AG04449 (cell line): ENCODE results near the gene HERPUD2.

ENCODE experiments used
- CTCF ChIA-PET: fragments of 350-600 bp; formaldehyde crosslinking; extraction: SDS; loops from one replicate; lab custom pipeline; 2021; ENCODE audit warnings: antibody characterized with exemption; lab: Yijun Ruan, JAX
- POLR2A ChIA-PET: fragments of 400-600, 350-600 bp; formaldehyde crosslinking; extraction: SDS; loops from one replicate; lab custom pipeline; 2020; ENCODE audit warnings: antibody characterized with exemption, inconsistent platforms; lab: Yijun Ruan, JAX
- DNase-seq: peaks from one replicate; pipeline ENCODE4 v3.0.0-alpha.2; 2010; ENCODE audit warnings: low read depth, low spot score
- H3K4me3 ChIP-seq: 2 replicates; pipeline ENCODE4 v1.5.1; 2011; ENCODE audit warnings: low read depth, mild to moderate bottlenecking, control low read depth, low read length
- CTCF ChIP-seq: IDR thresholded peaks from one replicate; pipeline ENCODE4 v1.5.1; 2011; ENCODE audit warnings: mild to moderate bottlenecking, moderate library complexity, low read length, control low read depth, inconsistent platforms; ENCODE audit not compliant: insufficient read depth; ENCODE audit errors: missing control alignments

Gene HERPUD2

GRCh38 chr7:35722054-35722849 is 27.3 kb upstream of the HERPUD2 start:
- CTCF ChIA-PET, result interaction anchor here (2.4 kb wide), 1 partner anchor 10 kb away, joined by 7 read pairs; no protein-coding TSS in a partner anchor
- POLR2A ChIA-PET, result interaction anchor here (0.6 kb wide), 1 partner anchor 22 kb away, joined by 5 read pairs; no protein-coding TSS in a partner anchor

GRCh38 chr7:35721288-35721687 is 26.4 kb upstream of the HERPUD2 start:
- ChIA-PET CTCF (interaction anchor here (1.3 kb wide), 1 partner anchor 186 kb away, joined by 4 read pairs; no protein-coding TSS in a partner anchor), POLR2A (no interaction called here)
- H3K4me3 ChIP-seq, result no peak overlapping the region
- no peak for DNase-seq
- TF ChIP-seq CTCF, result no peak

More at GRCh38 chr7:35722054-35722849, 27.3 kb upstream of the HERPUD2 start:
- no peak overlapping the region for H3K4me3 ChIP-seq
- DNase-seq, result no peak
- TF ChIP-seq CTCF, result no peak

- no peak overlapping the region for H3K4me3 ChIP-seq
- ChIA-PET CTCF (interaction anchor here (1.3 to 1.4 kb wide), 2 partner anchors 11 to 186 kb away, joined by 4 to 5 read pairs; no protein-coding TSS in a partner anchor), POLR2A (no interaction called here)
- DNase-seq, result no peak
- TF ChIP-seq CTCF, result no peak
Measured at GRCh38 chr7:35720849-35721248, 25.9 kb upstream of the HERPUD2 start.

- POLR2A ChIA-PET, result no interaction called here
- no peak overlapping the region for H3K4me3 ChIP-seq
- CTCF ChIA-PET, result interaction anchor here (1.3 to 1.4 kb wide), 2 partner anchors 10 to 187 kb away, joined by 4 to 5 read pairs; no protein-coding TSS in a partner anchor
- TF ChIP-seq CTCF, result no peak
- DNase-seq, result no peak
Measured at GRCh38 chr7:35720032-35720431, 25.1 kb upstream of the HERPUD2 start.

GRCh38 chr7:35718047-35718446 is 23.1 kb upstream of the HERPUD2 start:
- POLR2A ChIA-PET, result no interaction called here
- no peak for TF ChIP-seq CTCF
- H3K4me3 ChIP-seq, result no peak overlapping the region
- no peak for DNase-seq
- CTCF ChIA-PET, result no interaction called here

GRCh38 chr7:35717516-35717915 is 22.6 kb upstream of the HERPUD2 start:
- CTCF ChIA-PET, result interaction anchor here (1.3 kb wide), 1 partner anchor 29 kb away, joined by 3 read pairs; no protein-coding TSS in a partner anchor
- POLR2A ChIA-PET, result no interaction called here
- TF ChIP-seq CTCF, result no peak
- H3K4me3 ChIP-seq, result no peak overlapping the region
- DNase-seq, result no peak
